Measurements from ENCODE around the gene CCDC9. TPM values are rescaled to one million over a fixed set of nuclear protein-coding genes. Genes with fewer than 3 reads are reported as not detected.
A peak's percentile ranks its signal among the peaks of the same experiment; 100 is the strongest.

CCDC9 gene
- total and polyA plus RNA-seq, 2 of the 13 experiments (the other 11 are each of a cell fraction or from before 2014, with no cell fraction given): 2.9 to 6.3 TPM

- no peak for TF ChIP-seq ZNF512 (CRISPR knock-in tag; IDR thresholded peaks at IDR 0.05)
- no peak for TF ChIP-seq KLF9 (CRISPR knock-in tag; IDR thresholded peaks at IDR 0.05; ENCODE audit: low read depth)
- TF ChIP-seq TEAD2 (CRISPR knock-in tag; IDR thresholded peaks at IDR 0.05): no peak
These were observed 40.7 kb upstream of the CCDC9 start (continued) for GRCh38 chr19:47215581-47215980.

DNA sequence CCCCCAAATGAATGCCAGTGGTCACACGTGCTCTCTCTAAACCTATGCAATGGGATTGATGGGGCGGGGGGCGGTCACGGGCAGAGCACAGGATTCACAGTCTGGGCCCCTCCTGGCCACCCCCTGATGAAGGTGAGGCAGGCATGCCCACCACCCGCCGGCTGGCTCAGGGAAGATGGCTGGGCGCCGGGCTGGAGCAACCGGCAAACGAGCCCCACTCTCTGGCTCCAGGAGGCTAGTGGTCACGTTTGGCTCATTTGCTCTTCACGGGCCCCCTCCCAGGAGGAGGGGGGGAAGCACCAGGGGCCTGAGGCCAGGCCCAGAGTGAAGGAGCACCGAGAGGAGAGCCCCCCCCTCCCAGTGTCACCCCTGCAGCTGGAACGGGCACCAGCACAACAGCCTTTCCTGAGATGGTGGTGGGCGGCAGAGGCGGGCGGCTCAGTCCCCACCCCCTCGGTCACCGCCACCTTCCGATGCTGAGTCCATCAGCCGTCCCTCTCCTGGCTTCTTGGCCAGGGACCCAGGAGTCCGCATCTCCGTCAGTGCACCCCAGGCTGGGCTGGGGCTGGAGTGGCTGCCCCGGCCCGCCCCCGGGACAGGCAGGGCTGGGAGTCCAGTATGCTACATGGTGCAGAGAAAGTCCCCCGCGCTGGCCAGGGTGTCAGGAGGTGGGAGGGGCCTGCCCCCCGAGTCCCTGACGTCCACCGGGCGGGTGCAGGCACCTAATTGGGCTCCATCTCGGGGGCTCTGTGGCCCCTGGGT is 35.1 kb upstream of the CCDC9 start:
- H3K9me3 ChIP-seq (ENCODE audit: low read length): no peaks in the 10 kb centered on the region
- DNase-seq (ENCODE audit: low spot score) (no peak), FAIRE-seq (no peak), ATAC-seq (no peak)
- H4K20me1 ChIP-seq (ENCODE audit: insufficient read depth, low read length): 0 out of 2 replicates have a peak, but pooled peaks cover 4% of the 10 kb centered on the region
- peaks cover 17 to 32% of the 10 kb centered on the region in 2 experiments; a peak in 4 of 5 replicates for H3K36me3 ChIP-seq (replicated peaks in 1 of 2; ENCODE audit: control insufficient read depth in 1 of 2, insufficient read depth in 2 of 2, low read length in 2 of 2)
- peaks cover 8% of the 10 kb centered on the region for H3K4me1 ChIP-seq (ENCODE audit: insufficient read depth, low read length)
- WGBS (ENCODE audit: low lambda C conversion rate): 97% methylated on average over 6 of the region's 33 CpGs
- H2AFZ ChIP-seq (ENCODE audit: low read length): no peak overlapping the region
- no peak overlapping the region for H3K4me2 ChIP-seq (ENCODE audit: low read depth, low read length)
- in situ Hi-C loops (cut with HindIII; ENCODE audit: extremely low pct_ligation_motif_present, low pct_unique_long_range_greater_than_20kb): no loop called here
- CTCF ChIA-PET (ENCODE audit: low intra/inter-chr PET ratio, low total read pairs): no interaction called here
- H3K27ac ChIP-seq (ENCODE audit: extremely low read length, insufficient read depth, low read length): no peak overlapping the region
- BruUV-seq (replicated peaks): no TSS peak
- POLR2A ChIA-PET: no interaction called here
- H3K4me3 ChIP-seq (replicated peaks in 1 of 3; ENCODE audit: insufficient read depth in 1 of 3, low read depth in 2 of 3, low read length in 3 of 3): no peak overlapping the region
- TF ChIP-seq HMGA1 (CRISPR knock-in tag; conservative IDR thresholded peaks at IDR 0.05) (no peak), ZNF761 (CRISPR knock-in tag; conservative IDR thresholded peaks at IDR 0.05) (no peak), ZNF589 (CRISPR knock-in tag; conservative IDR thresholded peaks at IDR 0.05) (no peak), ZBTB21 (CRISPR knock-in tag; IDR thresholded peaks at IDR 0.05) (no peak), ATRX (CRISPR knock-in tag; IDR thresholded peaks at IDR 0.05; ENCODE audit: borderline replicate concordance) (no peak), ZNF564 (CRISPR knock-in tag; IDR thresholded peaks at IDR 0.05) (no peak), POGZ (CRISPR knock-in tag; IDR thresholded peaks at IDR 0.05) (no peak), RBFOX2 (IDR thresholded peaks at IDR 0.05; ENCODE audit: low read depth, low read length) (peak; percentile 56; the same call in 1 of the 2 replicates), AGO2 (optimal IDR thresholded peaks at IDR 0.05; ENCODE audit: low read depth, low read length) (peak; percentile 79), ESRRA (CRISPR knock-in tag; IDR thresholded peaks at IDR 0.05; ENCODE audit: low read depth) (no peak), TBL1XR1 (IDR thresholded peaks at IDR 0.05; ENCODE audit: borderline replicate concordance, low read length, partially characterized antibody) (no peak)
- TF ChIP-seq, protein P1, sequence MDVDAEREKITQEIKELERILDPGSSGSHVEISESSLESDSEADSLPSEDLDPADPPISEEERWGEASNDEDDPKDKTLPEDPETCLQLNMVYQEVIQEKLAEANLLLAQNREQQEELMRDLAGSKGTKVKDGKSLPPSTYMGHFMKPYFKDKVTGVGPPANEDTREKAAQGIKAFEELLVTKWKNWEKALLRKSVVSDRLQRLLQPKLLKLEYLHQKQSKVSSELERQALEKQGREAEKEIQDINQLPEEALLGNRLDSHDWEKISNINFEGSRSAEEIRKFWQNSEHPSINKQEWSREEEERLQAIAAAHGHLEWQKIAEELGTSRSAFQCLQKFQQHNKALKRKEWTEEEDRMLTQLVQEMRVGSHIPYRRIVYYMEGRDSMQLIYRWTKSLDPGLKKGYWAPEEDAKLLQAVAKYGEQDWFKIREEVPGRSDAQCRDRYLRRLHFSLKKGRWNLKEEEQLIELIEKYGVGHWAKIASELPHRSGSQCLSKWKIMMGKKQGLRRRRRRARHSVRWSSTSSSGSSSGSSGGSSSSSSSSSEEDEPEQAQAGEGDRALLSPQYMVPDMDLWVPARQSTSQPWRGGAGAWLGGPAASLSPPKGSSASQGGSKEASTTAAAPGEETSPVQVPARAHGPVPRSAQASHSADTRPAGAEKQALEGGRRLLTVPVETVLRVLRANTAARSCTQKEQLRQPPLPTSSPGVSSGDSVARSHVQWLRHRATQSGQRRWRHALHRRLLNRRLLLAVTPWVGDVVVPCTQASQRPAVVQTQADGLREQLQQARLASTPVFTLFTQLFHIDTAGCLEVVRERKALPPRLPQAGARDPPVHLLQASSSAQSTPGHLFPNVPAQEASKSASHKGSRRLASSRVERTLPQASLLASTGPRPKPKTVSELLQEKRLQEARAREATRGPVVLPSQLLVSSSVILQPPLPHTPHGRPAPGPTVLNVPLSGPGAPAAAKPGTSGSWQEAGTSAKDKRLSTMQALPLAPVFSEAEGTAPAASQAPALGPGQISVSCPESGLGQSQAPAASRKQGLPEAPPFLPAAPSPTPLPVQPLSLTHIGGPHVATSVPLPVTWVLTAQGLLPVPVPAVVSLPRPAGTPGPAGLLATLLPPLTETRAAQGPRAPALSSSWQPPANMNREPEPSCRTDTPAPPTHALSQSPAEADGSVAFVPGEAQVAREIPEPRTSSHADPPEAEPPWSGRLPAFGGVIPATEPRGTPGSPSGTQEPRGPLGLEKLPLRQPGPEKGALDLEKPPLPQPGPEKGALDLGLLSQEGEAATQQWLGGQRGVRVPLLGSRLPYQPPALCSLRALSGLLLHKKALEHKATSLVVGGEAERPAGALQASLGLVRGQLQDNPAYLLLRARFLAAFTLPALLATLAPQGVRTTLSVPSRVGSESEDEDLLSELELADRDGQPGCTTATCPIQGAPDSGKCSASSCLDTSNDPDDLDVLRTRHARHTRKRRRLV (CRISPR knock-in tag; IDR thresholded peaks at IDR 0.05): no peak
- no peaks in the 10 kb centered on the region for H3K27me3 ChIP-seq (ENCODE audit: control insufficient read depth in 1 of 2, insufficient read depth in 2 of 2, low read length in 2 of 2)
- no peak overlapping the region for H3K9ac ChIP-seq (ENCODE audit: insufficient read depth, low read depth, low read length)
- H3K79me2 ChIP-seq (ENCODE audit: insufficient read depth, low read length): peaks cover 2% of the 10 kb centered on the region
- intact Hi-C loops (cut with micrococcal nuclease; ENCODE audit: unreplicated experiment): no loop called here
